Upper lobe of right lung (tissue), 1 donor: Measurements from ENCODE around the gene SRPK3. TPM values are rescaled to one million over a fixed set of nuclear protein-coding genes. Genes with fewer than 3 reads are reported as not detected.

Experiments used
- ATAC-seq: fragments of 200-7000 bp; cut with Tn5 transposase; one replicate; pipeline ENCODE4 v1.9.1; 2020; ENCODE audit warnings: mild to moderate bottlenecking, moderate library complexity
- DNase-seq: peaks from one replicate; pipeline ENCODE4 v3.0.0-alpha.2; 2020
- H3K27ac ChIP-seq: fragments of 200-600 bp; one replicate; pipeline ENCODE4 v1.8.0; 2022
- H3K27me3 ChIP-seq: fragments of 200-600 bp; one replicate; pipeline ENCODE4 v1.8.0; 2022; ENCODE audit warnings: mild to moderate bottlenecking
- H3K36me3 ChIP-seq: fragments of 200-600 bp; one replicate; pipeline ENCODE4 v1.8.0; 2022
- H3K4me1 ChIP-seq: fragments of 200-600 bp; one replicate; pipeline ENCODE4 v1.8.0; 2022
- H3K4me3 ChIP-seq: fragments of 200-600 bp; one replicate; pipeline ENCODE4 v1.8.0; 2022; ENCODE audit warnings: mild to moderate bottlenecking
- H3K9me3 ChIP-seq: fragments of 200-600 bp; one replicate; pipeline ENCODE4 v1.8.0; 2022
- CTCF ChIP-seq: fragments of 200-600 bp; IDR thresholded peaks from one replicate; pipeline ENCODE4 v1.8.0; 2022; ENCODE audit warnings: antibody characterized with exemption
- intact Hi-C: fragments of 100-400 bp; cut with DNase I; formaldehyde crosslinking; loops from one replicate; pipeline ENCODE4 v1.11.0; 2022
- total RNA-seq: library from RNA; stranded (reverse); fragmentation: NEBNext Ultra II Directional; extraction: Animal tissue kit (Norgen Biotek cat#: 25700); gene quantifications from one replicate; pipeline ENCODE4 v1.2.1, GENCODE V29; 2021
- donor health status: DM: no; HTN: yes; CAD: no; lungs with severe emphysema.

The SRPK3 gene
- total RNA-seq, 1 donor from 2014 or later, result not detected

GRCh38 chrX:153774576-153775292, 6.1 kb upstream of the SRPK3 start:
- no peak for ATAC-seq
- Histone ChIP-seq H3K4me3 (no peak overlapping the region), H3K36me3 (no peaks in the 10 kb centered on the region), H3K27me3 (no peaks in the 10 kb centered on the region), H3K9me3 (no peaks in the 10 kb centered on the region), H3K4me1 (no peaks in the 10 kb centered on the region), H3K27ac (no peak overlapping the region)
- no peak for TF ChIP-seq CTCF
- peak; percentile 33 for DNase-seq
- intact Hi-C loops, result no loop called here

- Histone ChIP-seq H3K36me3 (no peaks in the 10 kb centered on the region), H3K4me1 (no peaks in the 10 kb centered on the region), H3K9me3 (no peaks in the 10 kb centered on the region), H3K4me3 (no peak overlapping the region), H3K27ac (no peak overlapping the region), H3K27me3 (no peaks in the 10 kb centered on the region)
- ATAC-seq (no peak), DNase-seq (peak; percentile 32)
- intact Hi-C loops, result no loop called here
- TF ChIP-seq CTCF, result no peak
Observed at GRCh38 chrX:153775293-153776119, 5.3 kb upstream of the SRPK3 start.

- Histone ChIP-seq H3K36me3 (no peaks in the 10 kb centered on the region), H3K27ac (no peak overlapping the region), H3K27me3 (no peaks in the 10 kb centered on the region), H3K9me3 (no peaks in the 10 kb centered on the region), H3K4me3 (no peak overlapping the region), H3K4me1 (no peaks in the 10 kb centered on the region)
- no peak for TF ChIP-seq CTCF
- ATAC-seq (no peak), DNase-seq (no peak)
- intact Hi-C loops, result no loop called here
Observed at GRCh38 chrX:153776120-153776599, 4.7 kb upstream of the SRPK3 start.

GRCh38 chrX:153776611-153777045, 4.2 kb upstream of the SRPK3 start:
- no peak for TF ChIP-seq CTCF
- H3K36me3 ChIP-seq, result no peaks in the 10 kb centered on the region
- no peak overlapping the region for H3K27ac ChIP-seq
- no peaks in the 10 kb centered on the region for H3K9me3 ChIP-seq
- H3K4me1 ChIP-seq, result no peaks in the 10 kb centered on the region
- H3K27me3 ChIP-seq, result no peaks in the 10 kb centered on the region
- ATAC-seq (no peak), DNase-seq (no peak)
- intact Hi-C loops, result no loop called here
- H3K4me3 ChIP-seq, result no peak overlapping the region

- Histone ChIP-seq H3K36me3 (no peaks in the 10 kb centered on the region), H3K27me3 (no peaks in the 10 kb centered on the region), H3K4me1 (no peaks in the 10 kb centered on the region), H3K9me3 (no peaks in the 10 kb centered on the region), H3K27ac (no peak overlapping the region), H3K4me3 (no peak overlapping the region)
- intact Hi-C loops, result no loop called here
- no peak for DNase-seq
- TF ChIP-seq CTCF, result no peak
- no peak for ATAC-seq
Observed at GRCh38 chrX:153777261-153778090, 3.4 kb upstream of the SRPK3 start.
